Ascending aorta (tissue), 2 donors: ENCODE data around the gene SOS1. TPM values are rescaled to one million over a fixed set of nuclear protein-coding genes. Genes with fewer than 3 reads are reported as not detected.

Experiments used
- DNase-seq, 2 donors: peaks; one replicate each; pipeline ENCODE4 v3.0.0-alpha.2; 2019; ENCODE audit warnings: low spot score in 2 of 2
- H3K27ac ChIP-seq, 2 donors: fragments of 200-600 bp; sonication (generic); one replicate each; pipeline ENCODE4 v1.5.1; 2016 to 2017; ENCODE audit warnings: mild to moderate bottlenecking in 1 of 2
- H3K27me3 ChIP-seq: fragments of 200-600 bp; sonication (generic); one replicate; pipeline ENCODE4 v1.5.1; 2017
- H3K36me3 ChIP-seq, 2 donors: fragments of 200-600 bp; sonication (generic); one replicate each; pipeline ENCODE4 v1.5.1; 2016
- H3K4me1 ChIP-seq, 2 donors: fragments of 200-600 bp; sonication (generic); one replicate each; pipeline ENCODE4 v1.5.1; 2016 to 2017; ENCODE audit warnings: mild to moderate bottlenecking in 1 of 2
- H3K4me3 ChIP-seq, 2 donors: fragments of 200-600 bp; sonication (generic); one replicate each; pipeline ENCODE4 v1.5.1; 2016 to 2017; ENCODE audit warnings: mild to moderate bottlenecking in 1 of 2
- H3K9me3 ChIP-seq, 2 donors: fragments of 200-600 bp; sonication (generic); one replicate each; pipeline ENCODE4 v1.5.1; 2016
- intact Hi-C: fragments of 100-400 bp; cut with DNase I; formaldehyde crosslinking; loops from one replicate; pipeline ENCODE4 v1.15.1; 2023
- total RNA-seq: library from RNA; depleted of rRNA; stranded (reverse); fragments of >200 nt; gene quantifications from one replicate; pipeline ENCODE4 v1.1.0, GENCODE V29; 2016
- TF ChIP-seq, protein P1 (sequence below), 3 experiments: fragments of 200-600 bp in 2 of 3; fragments of 450-650 bp in 1 of 3; sonication (generic) in 2 of 3; IDR thresholded peaks; one replicate each; pipeline ENCODE4 v1.5.1; 2016 to 2019; ENCODE audit warnings: antibody characterized with exemption in 3 of 3, mild to moderate bottlenecking in 1 of 3, moderate library complexity in 1 of 3

SOS1 gene
- total RNA-seq, 1 donor from 2014 or later: 11.3 TPM

DNA sequence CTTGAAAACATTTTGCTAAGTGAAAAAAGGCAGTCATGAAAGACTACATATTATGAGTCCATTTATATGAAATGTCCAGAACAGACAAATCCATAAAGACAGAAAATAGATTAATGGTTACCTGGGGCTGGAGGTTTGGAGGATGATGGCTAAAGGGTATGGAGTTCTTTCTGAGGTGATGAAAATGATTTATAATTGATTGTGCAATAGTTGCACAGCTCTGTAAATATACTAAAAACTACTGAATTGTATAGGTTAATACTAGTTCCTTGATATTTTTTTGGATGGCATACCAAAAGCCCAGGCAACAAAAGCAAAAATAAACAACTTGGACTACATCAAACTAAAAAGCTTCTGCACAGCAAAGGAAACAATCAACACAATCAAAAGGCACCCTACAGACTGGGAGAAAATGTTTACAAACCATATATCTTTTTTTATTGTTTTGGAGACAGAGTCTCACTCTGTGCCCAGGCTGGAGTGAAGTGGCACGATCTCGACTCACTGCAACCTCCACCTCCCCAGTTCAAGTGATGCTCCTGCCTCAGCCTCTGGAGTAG is 21.5 kb downstream of the SOS1 start:
- H3K27ac ChIP-seq: no peak overlapping the region
- H3K4me1 ChIP-seq: peaks cover 0 to 4% of the 10 kb centered on the region in 2 donors
- H3K36me3 ChIP-seq: no peaks in the 10 kb centered on the region
- no peak overlapping the region for H3K4me3 ChIP-seq
- no peaks in the 10 kb centered on the region for H3K9me3 ChIP-seq
- TF ChIP-seq, protein P1, sequence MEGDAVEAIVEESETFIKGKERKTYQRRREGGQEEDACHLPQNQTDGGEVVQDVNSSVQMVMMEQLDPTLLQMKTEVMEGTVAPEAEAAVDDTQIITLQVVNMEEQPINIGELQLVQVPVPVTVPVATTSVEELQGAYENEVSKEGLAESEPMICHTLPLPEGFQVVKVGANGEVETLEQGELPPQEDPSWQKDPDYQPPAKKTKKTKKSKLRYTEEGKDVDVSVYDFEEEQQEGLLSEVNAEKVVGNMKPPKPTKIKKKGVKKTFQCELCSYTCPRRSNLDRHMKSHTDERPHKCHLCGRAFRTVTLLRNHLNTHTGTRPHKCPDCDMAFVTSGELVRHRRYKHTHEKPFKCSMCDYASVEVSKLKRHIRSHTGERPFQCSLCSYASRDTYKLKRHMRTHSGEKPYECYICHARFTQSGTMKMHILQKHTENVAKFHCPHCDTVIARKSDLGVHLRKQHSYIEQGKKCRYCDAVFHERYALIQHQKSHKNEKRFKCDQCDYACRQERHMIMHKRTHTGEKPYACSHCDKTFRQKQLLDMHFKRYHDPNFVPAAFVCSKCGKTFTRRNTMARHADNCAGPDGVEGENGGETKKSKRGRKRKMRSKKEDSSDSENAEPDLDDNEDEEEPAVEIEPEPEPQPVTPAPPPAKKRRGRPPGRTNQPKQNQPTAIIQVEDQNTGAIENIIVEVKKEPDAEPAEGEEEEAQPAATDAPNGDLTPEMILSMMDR (IDR thresholded peaks at IDR 0.05): no peak
- DNase-seq: no peak
- no peaks in the 10 kb centered on the region for H3K27me3 ChIP-seq
- intact Hi-C loops: no loop called here

DNA sequence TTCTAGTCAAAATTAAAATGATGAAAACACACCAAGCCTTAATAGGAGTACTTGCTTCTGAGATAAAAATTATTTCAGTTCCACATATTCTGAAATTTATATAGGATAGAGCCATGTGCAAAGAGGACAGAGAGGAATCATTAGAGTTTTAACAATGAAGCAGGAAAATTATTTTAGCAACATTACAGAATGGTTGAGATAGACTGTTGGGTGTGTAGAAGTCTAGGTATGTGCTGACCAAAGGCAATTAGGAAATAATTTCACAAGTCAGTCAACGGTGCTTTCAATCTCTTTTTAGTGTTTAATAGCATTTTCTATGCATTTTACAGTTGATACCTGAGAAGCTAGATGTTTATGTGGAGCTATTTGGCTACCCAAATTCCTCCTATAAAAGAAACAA is 25.2 kb downstream of the SOS1 start:
- Histone ChIP-seq H3K36me3 (no peaks in the 10 kb centered on the region), H3K9me3 (no peaks in the 10 kb centered on the region), H3K27ac (no peak overlapping the region), H3K27me3 (no peaks in the 10 kb centered on the region), H3K4me1 (peaks cover 0 to 4% of the 10 kb centered on the region in 2 donors), H3K4me3 (no peak overlapping the region)
- intact Hi-C loops: no loop called here
- TF ChIP-seq, protein P1 (IDR thresholded peaks at IDR 0.05): no peak
- DNase-seq: no peak

DNA sequence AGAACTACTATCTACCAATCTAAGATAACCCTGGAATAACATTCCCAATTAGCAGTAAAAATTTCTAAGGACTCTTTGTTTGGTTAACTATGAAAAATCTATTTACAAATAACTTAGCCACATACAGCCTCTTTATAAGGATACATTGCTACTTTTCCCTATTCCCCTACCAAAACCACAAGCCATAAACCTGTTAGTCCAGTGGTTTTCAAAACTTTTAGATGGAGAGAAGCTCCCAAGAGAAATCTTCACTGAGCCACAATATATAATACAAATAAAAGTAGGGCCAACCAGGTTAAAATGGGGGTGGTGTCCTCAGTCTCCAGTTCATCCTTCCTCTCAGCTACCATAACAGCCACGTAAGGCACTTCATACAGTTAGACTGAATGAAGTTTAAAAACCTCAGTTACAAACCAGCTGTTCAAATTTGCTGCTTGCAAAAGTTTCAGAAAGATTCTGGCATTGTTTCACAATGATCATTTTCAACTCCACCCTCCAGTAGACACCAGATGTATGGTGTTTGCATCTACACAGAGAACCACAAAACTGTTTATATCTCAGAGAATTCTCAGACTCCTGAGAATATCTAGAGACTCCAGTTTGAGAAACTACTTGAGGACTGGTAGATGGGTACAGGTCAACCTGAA is 26.0 kb downstream of the SOS1 start:
- H3K9me3 ChIP-seq: no peaks in the 10 kb centered on the region
- intact Hi-C loops: no loop called here
- H3K4me3 ChIP-seq: no peak overlapping the region
- no peak overlapping the region for H3K27ac ChIP-seq
- no peaks in the 10 kb centered on the region for H3K36me3 ChIP-seq
- no peak for DNase-seq
- H3K4me1 ChIP-seq: peaks cover 0 to 4% of the 10 kb centered on the region in 2 donors
- no peaks in the 10 kb centered on the region for H3K27me3 ChIP-seq
- TF ChIP-seq, protein P1 (IDR thresholded peaks at IDR 0.05): no peak

DNA sequence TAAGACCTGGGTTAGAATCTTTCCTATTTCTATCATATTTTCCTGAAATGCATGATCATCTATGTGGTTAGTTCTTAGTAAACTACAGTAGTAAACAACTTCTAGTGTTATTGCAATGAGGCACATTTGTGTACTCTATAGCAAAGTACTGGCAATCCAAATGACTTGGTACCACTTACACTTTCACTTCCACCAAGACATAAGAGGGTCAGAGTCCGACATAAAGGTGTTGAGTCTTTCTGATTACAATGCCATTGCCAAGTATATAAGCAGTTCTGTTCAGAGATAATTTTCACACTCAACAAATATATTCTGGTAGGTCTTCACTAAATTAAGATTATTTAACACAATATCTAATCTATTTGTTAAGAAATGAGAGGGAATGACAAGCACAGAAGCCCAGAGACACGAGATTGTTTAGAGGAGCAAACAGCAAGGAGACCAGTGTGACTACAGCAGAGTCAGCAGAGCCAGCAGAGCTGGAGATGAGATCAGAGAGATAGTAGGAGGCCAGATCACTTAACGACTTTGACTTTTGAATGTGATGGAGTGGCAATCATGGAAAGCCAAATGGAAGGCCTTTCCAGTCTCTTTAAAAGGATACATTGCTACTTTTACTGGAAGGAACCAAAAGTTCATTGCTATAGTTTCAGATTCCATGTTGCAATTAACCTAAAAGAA is 27.5 kb downstream of the SOS1 start:
- intact Hi-C loops: no loop called here
- TF ChIP-seq, protein P1 (IDR thresholded peaks at IDR 0.05): no peak
- H3K4me1 ChIP-seq: peaks cover 0 to 4% of the 10 kb centered on the region in 2 donors
- H3K4me3 ChIP-seq: no peak overlapping the region
- no peak overlapping the region for H3K27ac ChIP-seq
- no peaks in the 10 kb centered on the region for H3K36me3 ChIP-seq
- no peak for DNase-seq
- H3K27me3 ChIP-seq: no peaks in the 10 kb centered on the region
- no peaks in the 10 kb centered on the region for H3K9me3 ChIP-seq

DNA sequence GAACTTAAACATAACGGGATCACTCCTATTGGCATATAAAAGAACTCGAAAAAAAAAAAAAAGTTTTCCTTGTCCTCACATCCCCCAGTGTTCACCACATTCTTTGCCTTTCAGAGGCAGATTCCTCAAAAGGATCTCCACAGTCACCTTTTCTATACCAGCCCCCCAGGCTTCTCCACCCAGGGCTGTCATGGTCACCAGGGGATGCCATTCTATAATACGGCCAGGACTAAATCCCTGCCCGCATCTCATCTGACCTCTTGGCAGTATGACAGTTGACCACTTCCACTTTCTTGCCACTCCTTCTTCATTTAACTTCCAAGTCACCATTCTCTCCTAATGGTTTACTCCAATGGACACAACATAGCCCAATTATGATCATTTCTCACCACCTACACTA is 29.3 kb downstream of the SOS1 start:
- no peaks in the 10 kb centered on the region for H3K4me1 ChIP-seq
- TF ChIP-seq, protein P1 (IDR thresholded peaks at IDR 0.05): no peak
- no peaks in the 10 kb centered on the region for H3K27me3 ChIP-seq
- H3K4me3 ChIP-seq: no peak overlapping the region
- intact Hi-C loops: no loop called here
- no peaks in the 10 kb centered on the region for H3K36me3 ChIP-seq
- no peak overlapping the region for H3K27ac ChIP-seq
- DNase-seq: no peak
- H3K9me3 ChIP-seq: no peaks in the 10 kb centered on the region
